GM23338 (cell line): Measurements from ENCODE around the gene ROCK1. TPM values are rescaled to one million over a fixed set of nuclear protein-coding genes. Genes with fewer than 3 reads are reported as not detected.

Experiments
- ATAC-seq: fragments of 200-7000 bp; cut with Tn5 transposase; 3 replicates; pipeline ENCODE4 v1.9.1; 2020
- DNase-seq: peaks from one replicate; pipeline ENCODE4 v3.0.0-alpha.2; 2015; ENCODE audit warnings: low spot score
- H2AFZ ChIP-seq: fragments of 200-600 bp; sonication (generic); 2 replicates; pipeline ENCODE4 v1.8.0; 2016; ENCODE audit warnings: antibody characterized with exemption, mild to moderate bottlenecking, moderate library complexity
- H3F3A ChIP-seq: fragments of 200-600 bp; sonication (generic); replicated peaks from 2 replicates; pipeline ENCODE4 v1.8.0; 2017; ENCODE audit warnings: antibody characterized with exemption, mixed run types, low read depth
- H3K27ac ChIP-seq: fragments of 200-600 bp; sonication (generic); 2 replicates; pipeline ENCODE4 v1.6.1; 2016; ENCODE audit warnings: low read depth
- H3K27me3 ChIP-seq: fragments of 200-600 bp; sonication (generic); 2 replicates; pipeline ENCODE4 v1.8.0; 2016; ENCODE audit warnings: mild to moderate bottlenecking, mixed run types, moderate library complexity; ENCODE audit not compliant: insufficient read depth
- H3K36me3 ChIP-seq: fragments of 200-600 bp; sonication (generic); 2 replicates; pipeline ENCODE4 v1.8.0; 2016; ENCODE audit warnings: mild to moderate bottlenecking; ENCODE audit not compliant: insufficient read depth
- H3K4me1 ChIP-seq: fragments of 200-600 bp; sonication (generic); 2 replicates; pipeline ENCODE4 v1.8.0; 2016; ENCODE audit warnings: mild to moderate bottlenecking, moderate library complexity; ENCODE audit not compliant: insufficient read depth
- H3K4me2 ChIP-seq: fragments of 200-600 bp; sonication (generic); 2 replicates; pipeline ENCODE4 v1.7.1; 2017; ENCODE audit warnings: mixed run types
- H3K4me3 ChIP-seq: fragments of 200-600 bp; sonication (generic); 2 replicates; pipeline ENCODE4 v1.6.1; 2016; ENCODE audit warnings: mixed run types
- H3K79me2 ChIP-seq: fragments of 200-600 bp; sonication (generic); replicated peaks from 2 replicates; pipeline ENCODE4 v1.8.0; 2017; ENCODE audit warnings: mild to moderate bottlenecking; ENCODE audit not compliant: insufficient read depth
- H3K9me2 ChIP-seq: fragments of 200-600 bp; sonication (generic); 2 replicates; pipeline ENCODE4 v1.8.0; 2017; ENCODE audit not compliant: insufficient read depth
- H4K20me1 ChIP-seq: fragments of 200-600 bp; sonication (generic); replicated peaks from 2 replicates; pipeline ENCODE4 v1.8.0; 2017; ENCODE audit warnings: mild to moderate bottlenecking; ENCODE audit not compliant: insufficient read depth
- H3K27ac Mint-ChIP-seq: 2 replicates; pipeline ENCODE4 v1.8.0; 2020; ENCODE audit warnings: inconsistent platforms, mild to moderate bottlenecking, moderate library complexity, mixed read lengths
- H3K27me3 Mint-ChIP-seq: 3 replicates; pipeline ENCODE4 v1.8.0; 2022; ENCODE audit warnings: low read depth, mild to moderate bottlenecking, moderate library complexity, mixed read lengths, inconsistent platforms; ENCODE audit not compliant: insufficient read depth, poor library complexity
- H3K36me3 Mint-ChIP-seq: 3 replicates; pipeline ENCODE4 v1.8.0; 2021; ENCODE audit warnings: low read depth, mild to moderate bottlenecking, inconsistent platforms, moderate library complexity, mixed read lengths
- H3K4me1 Mint-ChIP-seq: 3 replicates; pipeline ENCODE4 v1.8.0; 2020; ENCODE audit warnings: mild to moderate bottlenecking, inconsistent platforms, mixed read lengths
- H3K4me3 Mint-ChIP-seq: 3 replicates; pipeline ENCODE4 v1.8.0; 2021; ENCODE audit warnings: moderate library complexity, mild to moderate bottlenecking, inconsistent platforms, mixed read lengths
- H3K9me3 Mint-ChIP-seq: 3 replicates; pipeline ENCODE4 v1.8.0; 2020; ENCODE audit warnings: moderate library complexity, mild to moderate bottlenecking, inconsistent platforms, mixed read lengths
- CREB1 ChIP-seq: fragments of 250-450 bp; sonication (Bioruptor Pico); IDR thresholded peaks from 2 replicates; pipeline ENCODE4 v1.5.0; 2020; ENCODE audit warnings: low read depth, mild to moderate bottlenecking, moderate library complexity
- EZH2 ChIP-seq: fragments of 200-600 bp; sonication (generic); IDR thresholded peaks from one replicate; pipeline ENCODE4 v1.8.0; 2017; ENCODE audit warnings: antibody characterized with exemption, mild to moderate bottlenecking, low read depth; ENCODE audit not compliant: unreplicated experiment
- EZH2phosphoT487 ChIP-seq: fragments of 200-600 bp; sonication (generic); IDR thresholded peaks from one replicate; pipeline ENCODE4 v1.8.1; 2018; ENCODE audit warnings: antibody characterized with exemption; ENCODE audit not compliant: unreplicated experiment
- JUNB ChIP-seq: IDR thresholded peaks from one replicate; pipeline ENCODE4 v1.6.1; 2016; ENCODE audit warnings: antibody characterized with exemption; ENCODE audit not compliant: unreplicated experiment
- POLR2AphosphoS5 ChIP-seq: IDR thresholded peaks from 2 replicates; pipeline ENCODE4 v1.6.1; 2016; ENCODE audit warnings: antibody characterized with exemption, low read depth
- STAT1 ChIP-seq: IDR thresholded peaks from one replicate; pipeline ENCODE4 v1.6.1; 2016; ENCODE audit warnings: antibody characterized with exemption; ENCODE audit not compliant: unreplicated experiment
- ZNF114 ChIP-seq: fragments of 250-450 bp; sonication (Bioruptor Pico); IDR thresholded peaks from 2 replicates; pipeline ENCODE4 v1.5.0; 2020; ENCODE audit warnings: mild to moderate bottlenecking, moderate library complexity
- ZNF331 ChIP-seq: fragments of 250-450 bp; sonication (Bioruptor Pico); IDR thresholded peaks from 2 replicates; pipeline ENCODE4 v1.5.0; 2020; ENCODE audit warnings: low read depth, mild to moderate bottlenecking, moderate library complexity
- polyA plus RNA-seq: library from polyadenylated mRNA; unstranded; fragments of >200 nt; fragmentation: Nextera tagmentation; extraction: Ambion mirVana; gene quantifications from 2 replicates; pipeline ENCODE4 v1.2.1, GENCODE V29; 2016
- total RNA-seq: library from RNA; depleted of rRNA; stranded (reverse); fragments of >200 nt; shearing (Covaris generic); gene quantifications from 2 replicates; pipeline ENCODE4 v1.2.3, GENCODE V29; 2014
- TF ChIP-seq, protein P1 (sequence below), 2 experiments: fragments of 200-600 bp in 1 of 2; sonication (generic) in 1 of 2; conservative IDR thresholded peaks; 2 replicates each; pipeline versions ENCODE4 v1.5.1 to v1.6.1; 2016 to 2017; ENCODE audit warnings: antibody characterized with exemption in 2 of 2, low read depth in 2 of 2, mild to moderate bottlenecking in 2 of 2, moderate library complexity in 1 of 2
- TF ChIP-seq, protein P2 (sequence below): fragments of 250-450 bp; sonication (Bioruptor Pico); IDR thresholded peaks from 2 replicates; pipeline ENCODE4 v1.5.0; 2020; ENCODE audit warnings: mild to moderate bottlenecking, moderate library complexity
- TF ChIP-seq, protein P3 (sequence below): IDR thresholded peaks from one replicate; pipeline ENCODE4 v1.6.1; 2018; ENCODE audit warnings: antibody characterized with exemption; ENCODE audit not compliant: unreplicated experiment

The ROCK1 gene
- total and polyA plus RNA-seq, 2 experiments from 2014 or later, result 37.2 to 42.8 TPM

DNA sequence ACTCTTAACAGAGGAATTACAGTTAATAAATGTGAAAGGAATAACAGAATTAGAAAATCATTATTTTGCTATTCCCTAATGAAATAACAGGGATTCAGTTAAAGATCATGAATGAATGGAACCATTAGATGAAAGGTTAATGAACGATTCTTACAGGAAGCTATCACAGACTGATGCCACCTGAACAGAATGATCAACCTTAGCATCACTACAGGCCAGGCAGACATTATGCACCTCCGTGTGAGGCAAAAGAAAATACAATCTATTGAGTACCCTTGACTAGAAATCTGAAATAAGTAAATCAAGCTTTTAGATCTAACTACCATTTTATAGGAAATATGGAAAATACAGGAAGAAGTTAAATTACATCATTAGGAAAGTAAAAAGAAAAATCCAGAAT, 10.4 kb downstream of the ROCK1 start:
- no peak overlapping the region for H2AFZ ChIP-seq
- H3K27ac ChIP-seq, result no peak overlapping the region
- TF ChIP-seq, protein P1, sequence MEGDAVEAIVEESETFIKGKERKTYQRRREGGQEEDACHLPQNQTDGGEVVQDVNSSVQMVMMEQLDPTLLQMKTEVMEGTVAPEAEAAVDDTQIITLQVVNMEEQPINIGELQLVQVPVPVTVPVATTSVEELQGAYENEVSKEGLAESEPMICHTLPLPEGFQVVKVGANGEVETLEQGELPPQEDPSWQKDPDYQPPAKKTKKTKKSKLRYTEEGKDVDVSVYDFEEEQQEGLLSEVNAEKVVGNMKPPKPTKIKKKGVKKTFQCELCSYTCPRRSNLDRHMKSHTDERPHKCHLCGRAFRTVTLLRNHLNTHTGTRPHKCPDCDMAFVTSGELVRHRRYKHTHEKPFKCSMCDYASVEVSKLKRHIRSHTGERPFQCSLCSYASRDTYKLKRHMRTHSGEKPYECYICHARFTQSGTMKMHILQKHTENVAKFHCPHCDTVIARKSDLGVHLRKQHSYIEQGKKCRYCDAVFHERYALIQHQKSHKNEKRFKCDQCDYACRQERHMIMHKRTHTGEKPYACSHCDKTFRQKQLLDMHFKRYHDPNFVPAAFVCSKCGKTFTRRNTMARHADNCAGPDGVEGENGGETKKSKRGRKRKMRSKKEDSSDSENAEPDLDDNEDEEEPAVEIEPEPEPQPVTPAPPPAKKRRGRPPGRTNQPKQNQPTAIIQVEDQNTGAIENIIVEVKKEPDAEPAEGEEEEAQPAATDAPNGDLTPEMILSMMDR (conservative IDR thresholded peaks at IDR 0.05; ENCODE audit: low read depth in 2 of 2), result no peak
- no peak for TF ChIP-seq ZNF114 (CRISPR knock-in tag)
- no peak for TF ChIP-seq CREB1 (CRISPR knock-in tag)
- no peak for TF ChIP-seq EZH2
- TF ChIP-seq JUNB, result no peak
- TF ChIP-seq, protein P2, sequence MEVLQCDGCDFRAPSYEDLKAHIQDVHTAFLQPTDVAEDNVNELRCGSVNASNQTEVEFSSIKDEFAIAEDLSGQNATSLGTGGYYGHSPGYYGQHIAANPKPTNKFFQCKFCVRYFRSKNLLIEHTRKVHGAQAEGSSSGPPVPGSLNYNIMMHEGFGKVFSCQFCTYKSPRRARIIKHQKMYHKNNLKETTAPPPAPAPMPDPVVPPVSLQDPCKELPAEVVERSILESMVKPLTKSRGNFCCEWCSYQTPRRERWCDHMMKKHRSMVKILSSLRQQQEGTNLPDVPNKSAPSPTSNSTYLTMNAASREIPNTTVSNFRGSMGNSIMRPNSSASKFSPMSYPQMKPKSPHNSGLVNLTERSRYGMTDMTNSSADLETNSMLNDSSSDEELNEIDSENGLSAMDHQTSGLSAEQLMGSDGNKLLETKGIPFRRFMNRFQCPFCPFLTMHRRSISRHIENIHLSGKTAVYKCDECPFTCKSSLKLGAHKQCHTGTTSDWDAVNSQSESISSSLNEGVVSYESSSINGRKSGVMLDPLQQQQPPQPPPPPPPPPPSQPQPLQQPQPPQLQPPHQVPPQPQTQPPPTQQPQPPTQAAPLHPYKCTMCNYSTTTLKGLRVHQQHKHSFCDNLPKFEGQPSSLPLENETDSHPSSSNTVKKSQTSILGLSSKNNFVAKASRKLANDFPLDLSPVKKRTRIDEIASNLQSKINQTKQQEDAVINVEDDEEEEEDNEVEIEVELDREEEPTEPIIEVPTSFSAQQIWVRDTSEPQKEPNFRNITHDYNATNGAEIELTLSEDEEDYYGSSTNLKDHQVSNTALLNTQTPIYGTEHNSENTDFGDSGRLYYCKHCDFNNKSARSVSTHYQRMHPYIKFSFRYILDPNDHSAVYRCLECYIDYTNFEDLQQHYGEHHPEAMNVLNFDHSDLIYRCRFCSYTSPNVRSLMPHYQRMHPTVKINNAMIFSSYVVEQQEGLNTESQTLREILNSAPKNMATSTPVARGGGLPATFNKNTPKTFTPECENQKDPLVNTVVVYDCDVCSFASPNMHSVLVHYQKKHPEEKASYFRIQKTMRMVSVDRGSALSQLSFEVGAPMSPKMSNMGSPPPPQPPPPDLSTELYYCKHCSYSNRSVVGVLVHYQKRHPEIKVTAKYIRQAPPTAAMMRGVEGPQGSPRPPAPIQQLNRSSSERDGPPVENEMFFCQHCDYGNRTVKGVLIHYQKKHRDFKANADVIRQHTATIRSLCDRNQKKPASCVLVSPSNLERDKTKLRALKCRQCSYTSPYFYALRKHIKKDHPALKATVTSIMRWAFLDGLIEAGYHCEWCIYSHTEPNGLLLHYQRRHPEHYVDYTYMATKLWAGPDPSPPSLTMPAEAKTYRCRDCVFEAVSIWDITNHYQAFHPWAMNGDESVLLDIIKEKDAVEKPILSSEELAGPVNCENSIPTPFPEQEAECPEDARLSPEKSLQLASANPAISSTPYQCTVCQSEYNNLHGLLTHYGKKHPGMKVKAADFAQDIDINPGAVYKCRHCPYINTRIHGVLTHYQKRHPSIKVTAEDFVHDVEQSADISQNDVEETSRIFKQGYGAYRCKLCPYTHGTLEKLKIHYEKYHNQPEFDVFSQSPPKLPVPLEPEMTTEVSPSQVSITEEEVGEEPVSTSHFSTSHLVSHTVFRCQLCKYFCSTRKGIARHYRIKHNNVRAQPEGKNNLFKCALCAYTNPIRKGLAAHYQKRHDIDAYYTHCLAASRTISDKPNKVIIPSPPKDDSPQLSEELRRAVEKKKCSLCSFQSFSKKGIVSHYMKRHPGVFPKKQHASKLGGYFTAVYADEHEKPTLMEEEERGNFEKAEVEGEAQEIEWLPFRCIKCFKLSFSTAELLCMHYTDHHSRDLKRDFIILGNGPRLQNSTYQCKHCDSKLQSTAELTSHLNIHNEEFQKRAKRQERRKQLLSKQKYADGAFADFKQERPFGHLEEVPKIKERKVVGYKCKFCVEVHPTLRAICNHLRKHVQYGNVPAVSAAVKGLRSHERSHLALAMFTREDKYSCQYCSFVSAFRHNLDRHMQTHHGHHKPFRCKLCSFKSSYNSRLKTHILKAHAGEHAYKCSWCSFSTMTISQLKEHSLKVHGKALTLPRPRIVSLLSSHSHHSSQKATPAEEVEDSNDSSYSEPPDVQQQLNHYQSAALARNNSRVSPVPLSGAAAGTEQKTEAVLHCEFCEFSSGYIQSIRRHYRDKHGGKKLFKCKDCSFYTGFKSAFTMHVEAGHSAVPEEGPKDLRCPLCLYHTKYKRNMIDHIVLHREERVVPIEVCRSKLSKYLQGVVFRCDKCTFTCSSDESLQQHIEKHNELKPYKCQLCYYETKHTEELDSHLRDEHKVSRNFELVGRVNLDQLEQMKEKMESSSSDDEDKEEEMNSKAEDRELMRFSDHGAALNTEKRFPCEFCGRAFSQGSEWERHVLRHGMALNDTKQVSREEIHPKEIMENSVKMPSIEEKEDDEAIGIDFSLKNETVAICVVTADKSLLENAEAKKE (CRISPR knock-in tag), result no peak
- TF ChIP-seq EZH2phosphoT487, result no peak
- TF ChIP-seq STAT1, result no peak
- TF ChIP-seq ZNF331 (CRISPR knock-in tag), result no peak
- TF ChIP-seq POLR2AphosphoS5, result no peak
- TF ChIP-seq, protein P3, sequence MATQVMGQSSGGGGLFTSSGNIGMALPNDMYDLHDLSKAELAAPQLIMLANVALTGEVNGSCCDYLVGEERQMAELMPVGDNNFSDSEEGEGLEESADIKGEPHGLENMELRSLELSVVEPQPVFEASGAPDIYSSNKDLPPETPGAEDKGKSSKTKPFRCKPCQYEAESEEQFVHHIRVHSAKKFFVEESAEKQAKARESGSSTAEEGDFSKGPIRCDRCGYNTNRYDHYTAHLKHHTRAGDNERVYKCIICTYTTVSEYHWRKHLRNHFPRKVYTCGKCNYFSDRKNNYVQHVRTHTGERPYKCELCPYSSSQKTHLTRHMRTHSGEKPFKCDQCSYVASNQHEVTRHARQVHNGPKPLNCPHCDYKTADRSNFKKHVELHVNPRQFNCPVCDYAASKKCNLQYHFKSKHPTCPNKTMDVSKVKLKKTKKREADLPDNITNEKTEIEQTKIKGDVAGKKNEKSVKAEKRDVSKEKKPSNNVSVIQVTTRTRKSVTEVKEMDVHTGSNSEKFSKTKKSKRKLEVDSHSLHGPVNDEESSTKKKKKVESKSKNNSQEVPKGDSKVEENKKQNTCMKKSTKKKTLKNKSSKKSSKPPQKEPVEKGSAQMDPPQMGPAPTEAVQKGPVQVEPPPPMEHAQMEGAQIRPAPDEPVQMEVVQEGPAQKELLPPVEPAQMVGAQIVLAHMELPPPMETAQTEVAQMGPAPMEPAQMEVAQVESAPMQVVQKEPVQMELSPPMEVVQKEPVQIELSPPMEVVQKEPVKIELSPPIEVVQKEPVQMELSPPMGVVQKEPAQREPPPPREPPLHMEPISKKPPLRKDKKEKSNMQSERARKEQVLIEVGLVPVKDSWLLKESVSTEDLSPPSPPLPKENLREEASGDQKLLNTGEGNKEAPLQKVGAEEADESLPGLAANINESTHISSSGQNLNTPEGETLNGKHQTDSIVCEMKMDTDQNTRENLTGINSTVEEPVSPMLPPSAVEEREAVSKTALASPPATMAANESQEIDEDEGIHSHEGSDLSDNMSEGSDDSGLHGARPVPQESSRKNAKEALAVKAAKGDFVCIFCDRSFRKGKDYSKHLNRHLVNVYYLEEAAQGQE, result no peak
- no peaks in the 10 kb centered on the region for H3K36me3 Mint-ChIP-seq
- H3K4me1 Mint-ChIP-seq, result peaks cover 21% of the 10 kb centered on the region
- no peaks in the 10 kb centered on the region for H3K9me3 Mint-ChIP-seq
- no peaks in the 10 kb centered on the region for H3F3A ChIP-seq
- no peaks in the 10 kb centered on the region for H3K27me3 ChIP-seq
- H3K4me3 ChIP-seq, result no peak overlapping the region
- peaks cover 29% of the 10 kb centered on the region for H4K20me1 ChIP-seq
- H3K4me1 ChIP-seq, result peaks cover 10% of the 10 kb centered on the region
- H3K79me2 ChIP-seq, result peaks cover 100% of the 10 kb centered on the region
- no peaks in the 10 kb centered on the region for H3K9me2 ChIP-seq
- ATAC-seq (no peak; the same call in 2 of the 3 replicates), DNase-seq (no peak)
- H3K36me3 ChIP-seq, result no peaks in the 10 kb centered on the region
- H3K27ac Mint-ChIP-seq, result no peak overlapping the region
- no peaks in the 10 kb centered on the region for H3K27me3 Mint-ChIP-seq
- no peak overlapping the region for H3K4me2 ChIP-seq
- no peak overlapping the region for H3K4me3 Mint-ChIP-seq
